ENCODE data around the gene HEG1. TPM values are rescaled to one million over a fixed set of nuclear protein-coding genes. Genes with fewer than 3 reads are reported as not detected.
A peak's percentile ranks its signal among the peaks of the same experiment; 100 is the strongest.

The HEG1 gene
- total RNA-seq, 1 donor: 114 TPM

DNA sequence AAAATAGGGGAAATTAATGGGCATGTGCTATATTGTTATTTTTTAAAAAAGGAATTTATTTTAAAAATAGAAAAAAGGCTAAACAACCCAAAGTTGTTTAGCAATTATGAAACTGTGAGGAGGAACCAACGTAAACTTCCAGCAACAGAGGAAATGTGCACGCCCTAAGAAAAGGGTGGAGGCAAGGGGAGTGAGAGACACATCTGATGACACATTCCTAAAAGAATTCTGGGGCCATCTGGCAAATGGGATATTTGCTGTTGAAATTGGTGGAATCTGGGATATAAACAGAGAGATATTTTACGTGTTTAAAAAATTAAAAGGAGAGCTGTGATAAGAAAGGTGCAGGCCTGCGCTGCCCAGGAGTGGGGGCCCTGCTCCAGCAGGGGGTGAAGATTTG lies 70.4 kb downstream of the HEG1 start:
- Histone ChIP-seq H3K79me2 (ENCODE audit: insufficient read depth, low read length) (no peaks in the 10 kb centered on the region), H3K27me3 (ENCODE audit: insufficient read depth, low read length) (no peaks in the 10 kb centered on the region), H3K36me3 (ENCODE audit: insufficient read depth, low read length) (peaks cover 67% of the 10 kb centered on the region), H2AFZ (ENCODE audit: low read length) (no peak overlapping the region), H3K4me1 (ENCODE audit: insufficient read depth, low read length) (peaks cover 23% of the 10 kb centered on the region), H3K4me3 (ENCODE audit: insufficient read depth, low read length) (no peak overlapping the region), H3K9me3 (ENCODE audit: low read depth, low read length) (no peaks in the 10 kb centered on the region), H4K20me1 (ENCODE audit: insufficient read depth, low read length) (peaks cover 16% of the 10 kb centered on the region), H3K27ac (ENCODE audit: low read depth, low read length) (peak overlapping the region; percentile 89), H3K4me2 (ENCODE audit: insufficient read depth, low read length) (peak overlapping the region; percentile 43)
- DNase-seq (ENCODE audit: insufficient read length, low spot score, missing footprints): peak; percentile 78
- TF ChIP-seq, protein P1, sequence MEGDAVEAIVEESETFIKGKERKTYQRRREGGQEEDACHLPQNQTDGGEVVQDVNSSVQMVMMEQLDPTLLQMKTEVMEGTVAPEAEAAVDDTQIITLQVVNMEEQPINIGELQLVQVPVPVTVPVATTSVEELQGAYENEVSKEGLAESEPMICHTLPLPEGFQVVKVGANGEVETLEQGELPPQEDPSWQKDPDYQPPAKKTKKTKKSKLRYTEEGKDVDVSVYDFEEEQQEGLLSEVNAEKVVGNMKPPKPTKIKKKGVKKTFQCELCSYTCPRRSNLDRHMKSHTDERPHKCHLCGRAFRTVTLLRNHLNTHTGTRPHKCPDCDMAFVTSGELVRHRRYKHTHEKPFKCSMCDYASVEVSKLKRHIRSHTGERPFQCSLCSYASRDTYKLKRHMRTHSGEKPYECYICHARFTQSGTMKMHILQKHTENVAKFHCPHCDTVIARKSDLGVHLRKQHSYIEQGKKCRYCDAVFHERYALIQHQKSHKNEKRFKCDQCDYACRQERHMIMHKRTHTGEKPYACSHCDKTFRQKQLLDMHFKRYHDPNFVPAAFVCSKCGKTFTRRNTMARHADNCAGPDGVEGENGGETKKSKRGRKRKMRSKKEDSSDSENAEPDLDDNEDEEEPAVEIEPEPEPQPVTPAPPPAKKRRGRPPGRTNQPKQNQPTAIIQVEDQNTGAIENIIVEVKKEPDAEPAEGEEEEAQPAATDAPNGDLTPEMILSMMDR (IDR thresholded peaks at IDR 0.05; ENCODE audit: extremely low read depth, low read depth, low read length): no peak

DNA sequence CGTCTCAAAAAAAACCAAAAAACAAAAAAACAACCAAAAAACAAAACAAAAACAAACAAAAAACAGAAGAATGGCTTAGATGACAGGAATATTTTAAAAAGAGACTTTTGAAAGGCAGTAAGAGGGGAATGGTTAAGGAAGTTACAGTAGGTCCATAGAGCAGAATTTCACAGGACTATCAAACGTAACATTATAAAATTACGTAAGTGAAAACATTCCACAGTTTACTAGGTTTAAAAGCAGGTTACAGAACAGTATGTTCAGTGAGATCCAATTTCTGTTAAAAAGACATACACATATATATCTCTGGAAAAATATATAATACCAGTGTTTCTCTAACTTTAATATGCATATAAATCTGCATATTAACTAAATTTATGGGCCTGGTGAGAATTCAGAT lies 71.0 kb downstream of the HEG1 start:
- Histone ChIP-seq H3K79me2 (ENCODE audit: insufficient read depth, low read length) (no peaks in the 10 kb centered on the region), H4K20me1 (ENCODE audit: insufficient read depth, low read length) (peaks cover 16% of the 10 kb centered on the region), H2AFZ (ENCODE audit: low read length) (no peak overlapping the region), H3K36me3 (ENCODE audit: insufficient read depth, low read length) (peaks cover 65% of the 10 kb centered on the region), H3K9me3 (ENCODE audit: low read depth, low read length) (no peaks in the 10 kb centered on the region), H3K4me2 (ENCODE audit: insufficient read depth, low read length) (no peak overlapping the region), H3K4me3 (ENCODE audit: insufficient read depth, low read length) (no peak overlapping the region), H3K27me3 (ENCODE audit: insufficient read depth, low read length) (no peaks in the 10 kb centered on the region), H3K4me1 (ENCODE audit: insufficient read depth, low read length) (peaks cover 23% of the 10 kb centered on the region), H3K27ac (ENCODE audit: low read depth, low read length) (peak overlapping the region; percentile 89)
- TF ChIP-seq, protein P1 (IDR thresholded peaks at IDR 0.05; ENCODE audit: extremely low read depth, low read depth, low read length): no peak
- no peak for DNase-seq (ENCODE audit: insufficient read length, low spot score, missing footprints)

DNA sequence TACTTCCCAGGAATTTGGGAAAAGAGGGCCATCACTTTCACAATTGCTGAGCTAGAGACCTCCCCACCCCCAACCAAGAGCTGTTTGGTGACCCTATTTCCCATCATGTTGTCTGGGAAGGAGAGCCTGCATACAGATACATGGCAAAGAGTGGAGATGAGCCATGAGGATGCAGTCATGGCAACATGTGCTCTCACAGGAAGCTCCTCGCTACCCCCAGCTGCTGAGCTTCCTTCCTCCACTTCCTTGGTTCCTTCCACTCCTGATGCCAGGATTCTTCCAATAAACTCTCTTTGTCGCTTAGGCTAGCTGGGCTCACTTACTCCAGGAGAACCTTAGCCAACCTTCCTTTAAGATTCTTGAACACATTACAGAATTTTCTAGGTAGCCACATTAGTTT lies 72.9 kb downstream of the HEG1 start:
- Histone ChIP-seq H3K79me2 (ENCODE audit: insufficient read depth, low read length) (no peaks in the 10 kb centered on the region), H3K27ac (ENCODE audit: low read depth, low read length) (no peak overlapping the region), H2AFZ (ENCODE audit: low read length) (no peak overlapping the region), H3K27me3 (ENCODE audit: insufficient read depth, low read length) (no peaks in the 10 kb centered on the region), H3K4me2 (ENCODE audit: insufficient read depth, low read length) (no peak overlapping the region), H4K20me1 (ENCODE audit: insufficient read depth, low read length) (peaks cover 16% of the 10 kb centered on the region), H3K9me3 (ENCODE audit: low read depth, low read length) (no peaks in the 10 kb centered on the region), H3K36me3 (ENCODE audit: insufficient read depth, low read length) (peaks cover 60% of the 10 kb centered on the region), H3K4me3 (ENCODE audit: insufficient read depth, low read length) (no peak overlapping the region), H3K4me1 (ENCODE audit: insufficient read depth, low read length) (peaks cover 23% of the 10 kb centered on the region)
- TF ChIP-seq, protein P1 (IDR thresholded peaks at IDR 0.05; ENCODE audit: extremely low read depth, low read depth, low read length): no peak
- no peak for DNase-seq (ENCODE audit: insufficient read length, low spot score, missing footprints)

DNA sequence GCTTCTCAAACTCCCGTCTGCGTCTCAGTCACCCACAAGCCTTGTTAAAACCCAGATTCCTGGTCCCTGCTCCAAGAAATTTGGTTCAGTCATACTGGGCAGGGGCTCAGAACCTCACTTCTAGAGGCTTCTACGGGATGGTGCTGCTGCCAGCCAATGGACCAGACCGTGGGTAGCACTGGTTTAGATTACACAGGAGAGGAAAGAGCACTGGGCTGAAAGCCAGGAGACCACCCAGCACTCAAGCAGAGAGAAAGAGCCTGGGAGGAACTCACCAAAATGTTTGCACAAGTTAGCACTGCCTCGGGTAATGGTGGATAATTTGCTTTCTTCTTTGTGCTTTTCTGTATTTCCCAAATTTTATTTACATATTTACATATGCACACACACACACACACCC lies 74.3 kb downstream of the HEG1 start:
- no peak overlapping the region for H3K27ac ChIP-seq (ENCODE audit: low read depth, low read length)
- H4K20me1 ChIP-seq (ENCODE audit: insufficient read depth, low read length): peaks cover 8% of the 10 kb centered on the region
- peaks cover 18% of the 10 kb centered on the region for H3K4me1 ChIP-seq (ENCODE audit: insufficient read depth, low read length)
- H3K9me3 ChIP-seq (ENCODE audit: low read depth, low read length): no peaks in the 10 kb centered on the region
- H3K36me3 ChIP-seq (ENCODE audit: insufficient read depth, low read length): peaks cover 67% of the 10 kb centered on the region
- no peak overlapping the region for H2AFZ ChIP-seq (ENCODE audit: low read length)
- TF ChIP-seq, protein P1 (IDR thresholded peaks at IDR 0.05; ENCODE audit: extremely low read depth, low read depth, low read length): no peak
- H3K79me2 ChIP-seq (ENCODE audit: insufficient read depth, low read length): no peaks in the 10 kb centered on the region
- no peak for DNase-seq (ENCODE audit: insufficient read length, low spot score, missing footprints)
- no peaks in the 10 kb centered on the region for H3K27me3 ChIP-seq (ENCODE audit: insufficient read depth, low read length)
- no peak overlapping the region for H3K4me2 ChIP-seq (ENCODE audit: insufficient read depth, low read length)
- no peak overlapping the region for H3K4me3 ChIP-seq (ENCODE audit: insufficient read depth, low read length)
